Esophagus (tissue), 2 donors: ENCODE data around the gene DMD. TPM values are rescaled to one million over a fixed set of nuclear protein-coding genes. Genes with fewer than 3 reads are reported as not detected.
"Not testable (repeated sequence)": the region's sequence is repeated elsewhere in the genome, so short reads cannot be mapped to it uniquely, and the experiment has no call there.

Experiments used
- H3K27ac ChIP-seq, 2 donors: one replicate each; pipeline ENCODE4 v1.5.1; 2013; ENCODE audit warnings: low read depth in 2 of 2, mild to moderate bottlenecking in 2 of 2, inconsistent platforms in 1 of 2, low read length in 1 of 2, moderate library complexity in 1 of 2
- H3K27me3 ChIP-seq, 2 donors: one replicate each; pipeline ENCODE4 v1.6.1; 2013; ENCODE audit warnings: low read length in 2 of 2, control low read depth in 1 of 2, mild to moderate bottlenecking in 1 of 2; ENCODE audit not compliant: insufficient read depth in 2 of 2, control insufficient read depth in 1 of 2
- H3K36me3 ChIP-seq, 2 donors: one replicate each; pipeline ENCODE4 v1.6.1; 2013; ENCODE audit warnings: low read length in 1 of 2; ENCODE audit not compliant: control insufficient read depth in 2 of 2, insufficient read depth in 2 of 2
- H3K4me1 ChIP-seq, 2 donors: one replicate each; pipeline ENCODE4 v1.6.1; 2013; ENCODE audit warnings: low read length in 1 of 2; ENCODE audit not compliant: control insufficient read depth in 2 of 2, insufficient read depth in 2 of 2
- H3K4me3 ChIP-seq, 2 donors: one replicate each; pipeline ENCODE4 v1.5.1; 2013; ENCODE audit warnings: low read length in 2 of 2, mild to moderate bottlenecking in 2 of 2, low read depth in 1 of 2, moderate library complexity in 1 of 2
- H3K9me3 ChIP-seq, 2 donors: one replicate each; pipeline ENCODE4 v1.6.1; 2013; ENCODE audit warnings: mild to moderate bottlenecking in 2 of 2, low read depth in 1 of 2, low read length in 1 of 2, moderate library complexity in 1 of 2; ENCODE audit not compliant: control insufficient read depth in 2 of 2, insufficient read depth in 1 of 2
- WGBS, 2 donors: extraction: QIAGEN DNeasy Blood & Tissue Kit; methylation state at CpG; one replicate each; pipeline ENCODE4 v1.1.7; 2013; 5-methylcytosine and 5-hydroxymethylcytosine counted together
- polyA plus RNA-seq, 2 donors: library from polyadenylated mRNA; stranded (reverse); fragments of 200-250 nt; gene quantifications; one replicate each; pipeline ENCODE4 v1.2.3, GENCODE V29; 2013
- donor health status: healthy with polysubstance abuse.
- donor health status: Bipolar disorder and iron deficiency.

The DMD gene
- polyA plus RNA-seq, 2 donors, result 2.4 to 3.6 TPM

GRCh38 chrX:31932320-31932719 lies 1279.0 kb downstream of the DMD start:
- H3K36me3 ChIP-seq, H3K27me3 ChIP-seq, H3K27ac ChIP-seq, H3K4me3 ChIP-seq, H3K9me3 ChIP-seq, H3K4me1 ChIP-seq: not testable (repeated sequence)
- 93 to 94% methylated on average over 11 of the region's 11 CpGs for WGBS, 2 donors

GRCh38 chrX:31931225-31931624 lies 1280.1 kb downstream of the DMD start:
- no peaks in the 10 kb centered on the region for H3K9me3 ChIP-seq
- H3K27me3 ChIP-seq, result no peaks in the 10 kb centered on the region
- H3K4me3 ChIP-seq, result no peak overlapping the region
- H3K4me1 ChIP-seq, result no peaks in the 10 kb centered on the region
- no peaks in the 10 kb centered on the region for H3K36me3 ChIP-seq
- no peak overlapping the region for H3K27ac ChIP-seq
- 17 to 25% methylated on average over 3 of the region's 3 CpGs for WGBS, 2 donors

GRCh38 chrX:31929366-31929765 lies 1282.0 kb downstream of the DMD start:
- H3K27ac ChIP-seq, result no peak overlapping the region
- H3K4me3 ChIP-seq, result no peak overlapping the region
- no peaks in the 10 kb centered on the region for H3K27me3 ChIP-seq
- H3K4me1 ChIP-seq, result no peaks in the 10 kb centered on the region
- no peaks in the 10 kb centered on the region for H3K36me3 ChIP-seq
- H3K9me3 ChIP-seq, result no peaks in the 10 kb centered on the region
- WGBS, 2 donors, result 63 to 74% methylated on average over 5 of the region's 5 CpGs

GRCh38 chrX:31921236-31921635 lies 1290.1 kb downstream of the DMD start:
- Histone ChIP-seq H3K4me3 (no peak overlapping the region), H3K27ac (no peak overlapping the region), H3K9me3 (no peaks in the 10 kb centered on the region), H3K4me1 (no peaks in the 10 kb centered on the region), H3K27me3 (no peaks in the 10 kb centered on the region), H3K36me3 (no peaks in the 10 kb centered on the region)
- WGBS, 2 donors, result 70 to 83% methylated on average over 2 of the region's 2 CpGs

GRCh38 chrX:31909850-31910572 lies 1301.3 kb downstream of the DMD start:
- Histone ChIP-seq H3K27me3 (no peaks in the 10 kb centered on the region), H3K36me3 (no peaks in the 10 kb centered on the region), H3K9me3 (no peaks in the 10 kb centered on the region), H3K4me3 (no peak overlapping the region), H3K27ac (no peak overlapping the region), H3K4me1 (no peaks in the 10 kb centered on the region)
- 62 to 64% methylated on average over 4 of the region's 4 CpGs for WGBS, 2 donors

- Histone ChIP-seq H3K4me3 (no peak overlapping the region), H3K4me1 (no peaks in the 10 kb centered on the region), H3K27ac (no peak overlapping the region), H3K9me3 (no peaks in the 10 kb centered on the region), H3K27me3 (no peaks in the 10 kb centered on the region), H3K36me3 (no peaks in the 10 kb centered on the region)
- 75 to 78% methylated on average over 7 of the region's 7 CpGs for WGBS, 2 donors
Measured at GRCh38 chrX:31894152-31894551, 1317.2 kb downstream of the DMD start.

- Histone ChIP-seq H3K27ac (no peak overlapping the region), H3K36me3 (no peaks in the 10 kb centered on the region), H3K27me3 (no peaks in the 10 kb centered on the region), H3K9me3 (no peaks in the 10 kb centered on the region), H3K4me3 (no peak overlapping the region), H3K4me1 (no peaks in the 10 kb centered on the region)
- 70 to 75% methylated on average over 4 of the region's 4 CpGs for whole genome bisulfite sequencing, 2 donors
Measured at GRCh38 chrX:31893525-31893924, 1317.8 kb downstream of the DMD start.

- H3K27ac ChIP-seq, result no peak overlapping the region
- no peaks in the 10 kb centered on the region for H3K9me3 ChIP-seq
- WGBS, 2 donors, result 54 to 86% methylated on average over 2 of the region's 2 CpGs
- no peaks in the 10 kb centered on the region for H3K4me1 ChIP-seq
- no peak overlapping the region for H3K4me3 ChIP-seq
- H3K27me3 ChIP-seq, result no peaks in the 10 kb centered on the region
- H3K36me3 ChIP-seq, result no peaks in the 10 kb centered on the region
Measured at GRCh38 chrX:31889088-31889487, 1322.3 kb downstream of the DMD start.

GRCh38 chrX:31884535-31884934 lies 1326.8 kb downstream of the DMD start:
- Histone ChIP-seq H3K9me3 (no peaks in the 10 kb centered on the region), H3K36me3 (no peaks in the 10 kb centered on the region), H3K27ac (no peak overlapping the region), H3K27me3 (no peaks in the 10 kb centered on the region), H3K4me1 (no peaks in the 10 kb centered on the region), H3K4me3 (no peak overlapping the region)
- 90 to 92% methylated on average over 2 of the region's 2 CpGs for WGBS, 2 donors

- Histone ChIP-seq H3K4me3 (no peak overlapping the region), H3K27me3 (no peaks in the 10 kb centered on the region), H3K4me1 (no peaks in the 10 kb centered on the region), H3K36me3 (no peaks in the 10 kb centered on the region), H3K9me3 (no peaks in the 10 kb centered on the region), H3K27ac (no peak overlapping the region)
- 25 to 34% methylated on average over 2 of the region's 2 CpGs for WGBS, 2 donors
Measured at GRCh38 chrX:31872007-31872406, 1339.3 kb downstream of the DMD start.
